Adrenal gland (tissue), 5 donors: ENCODE data around the gene THADA.

Experiments
- CTCF ChIP-seq, 6 experiments: fragments of 450-650 bp in 4 of 6; fragments of 200-600 bp in 2 of 6; sonication (generic) in 1 of 6; IDR thresholded peaks; 1 replicate in 5 of 6; 2 replicates in 1 of 6; pipeline versions ENCODE4 v1.5.1 to v1.8.0; 2016 to 2021; ENCODE audit warnings: antibody characterized with exemption in 6 of 6, mild to moderate bottlenecking in 2 of 6, moderate library complexity in 1 of 6
- POLR2A ChIP-seq, 2 donors: fragments of 450-650 bp; IDR thresholded peaks; one replicate each; pipeline ENCODE4 v1.6.1; 2017; ENCODE audit warnings: antibody characterized with exemption in 2 of 2, mild to moderate bottlenecking in 2 of 2, moderate library complexity in 1 of 2
- donor health status: DM: no; HTN: no; CAD: no.

- no peak for TF ChIP-seq CTCF (IDR thresholded peaks at IDR 0.05)
- TF ChIP-seq POLR2A (IDR thresholded peaks at IDR 0.05) = no peak
Observed at GRCh38 chr2:43294973-43295603, 300.8 kb downstream of the THADA start.
